Globus pallidus (tissue), 1 donor: ENCODE results near the gene CLCN2.

Source experiments
- DNase-seq: peaks from one replicate; pipeline ENCODE4 v3.0.0-alpha.2; 2015; ENCODE audit warnings: low spot score

The CLCN2 gene

DNA sequence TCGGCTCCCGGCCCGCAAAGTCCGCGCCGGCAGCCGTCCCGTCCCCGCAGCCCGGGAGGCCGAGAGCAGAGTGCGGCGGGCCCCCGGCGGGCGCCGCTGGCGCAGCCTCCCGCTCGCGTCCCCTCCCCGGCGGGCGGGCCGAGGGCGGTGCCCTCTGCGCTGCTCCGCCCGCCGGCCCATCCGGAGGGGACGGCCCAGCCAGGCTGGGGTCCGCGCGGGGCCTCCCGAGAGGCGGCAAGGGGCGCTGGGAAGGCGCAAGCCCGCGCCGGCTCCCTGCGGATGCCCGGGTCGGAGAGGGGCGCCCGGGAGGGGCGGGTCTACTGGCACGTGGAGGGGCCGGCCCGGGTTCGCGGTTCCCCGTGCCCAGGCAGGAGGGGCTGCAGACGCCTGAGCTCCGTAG is at the start of gene CLCN2, which contains the start of gene POLR2H:
TSS of gene CLCN2 (minus strand) at position 74 of the 400 bp plus-strand sequence. CDS start 126 bp downstream, outside the sequence.
TSS of gene POLR2H (plus strand) at position 179 of the 400 bp plus-strand sequence. CDS start 1,783 bp downstream, outside the sequence.
- DNase-seq, result peak; percentile 81

DNA sequence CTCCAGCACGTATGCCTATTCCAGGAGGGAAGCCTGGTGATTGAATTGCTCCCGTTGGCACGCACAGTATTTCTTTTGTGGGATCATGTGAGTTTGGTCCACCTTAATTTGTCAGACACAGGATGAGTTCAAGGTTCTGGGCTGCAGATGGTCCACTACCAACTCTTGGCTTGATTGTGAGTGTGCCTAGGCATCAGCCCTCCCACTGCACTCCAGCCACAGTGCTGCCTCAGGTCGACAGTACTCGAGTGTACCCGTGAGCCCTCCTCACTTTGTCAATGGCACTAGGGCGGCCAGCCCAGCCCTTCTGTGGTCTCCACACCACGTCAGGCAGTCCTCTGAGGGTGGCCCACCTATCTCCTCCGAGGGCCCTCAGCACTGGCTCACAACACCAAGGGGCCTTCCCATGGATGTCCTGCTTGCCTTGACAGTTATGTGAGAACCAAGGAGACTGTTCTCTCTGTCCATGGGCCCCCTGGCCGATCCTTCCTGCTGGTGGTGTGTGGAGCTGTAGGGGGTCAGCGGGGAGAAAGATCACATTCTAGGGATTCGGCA is 48.6 kb upstream of the CLCN2 start:
- DNase-seq, result no peak

DNA sequence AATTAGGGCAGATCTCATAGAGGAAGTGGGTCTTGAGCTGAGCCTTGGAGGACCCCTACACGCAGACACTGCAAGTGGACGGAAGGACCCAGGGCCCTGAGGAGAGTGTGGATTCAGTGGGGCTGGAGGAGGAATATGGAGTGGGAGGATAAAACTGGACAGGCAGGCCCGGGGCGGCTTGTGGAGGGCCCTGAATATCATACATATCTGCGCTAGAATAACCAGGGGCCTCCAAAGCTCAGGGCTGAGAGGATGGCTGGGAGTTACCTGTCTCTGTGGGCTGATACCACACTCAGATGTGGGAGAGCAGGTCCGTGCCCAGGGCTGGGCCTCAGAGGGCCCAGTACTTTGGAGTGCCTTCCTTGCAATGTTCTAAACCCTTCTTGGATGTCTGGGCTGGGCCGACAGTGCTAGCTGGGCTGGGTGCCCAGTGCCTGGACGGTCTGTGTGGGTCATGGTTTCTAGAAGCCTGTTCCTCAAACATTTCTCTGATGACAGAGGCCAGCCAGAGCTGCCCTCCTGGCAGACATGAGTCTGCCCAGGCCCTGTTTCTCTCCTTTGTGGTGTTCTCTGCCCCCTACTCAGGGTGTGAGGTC is 48.0 kb upstream of the CLCN2 start:
- no peak for DNase-seq

DNA sequence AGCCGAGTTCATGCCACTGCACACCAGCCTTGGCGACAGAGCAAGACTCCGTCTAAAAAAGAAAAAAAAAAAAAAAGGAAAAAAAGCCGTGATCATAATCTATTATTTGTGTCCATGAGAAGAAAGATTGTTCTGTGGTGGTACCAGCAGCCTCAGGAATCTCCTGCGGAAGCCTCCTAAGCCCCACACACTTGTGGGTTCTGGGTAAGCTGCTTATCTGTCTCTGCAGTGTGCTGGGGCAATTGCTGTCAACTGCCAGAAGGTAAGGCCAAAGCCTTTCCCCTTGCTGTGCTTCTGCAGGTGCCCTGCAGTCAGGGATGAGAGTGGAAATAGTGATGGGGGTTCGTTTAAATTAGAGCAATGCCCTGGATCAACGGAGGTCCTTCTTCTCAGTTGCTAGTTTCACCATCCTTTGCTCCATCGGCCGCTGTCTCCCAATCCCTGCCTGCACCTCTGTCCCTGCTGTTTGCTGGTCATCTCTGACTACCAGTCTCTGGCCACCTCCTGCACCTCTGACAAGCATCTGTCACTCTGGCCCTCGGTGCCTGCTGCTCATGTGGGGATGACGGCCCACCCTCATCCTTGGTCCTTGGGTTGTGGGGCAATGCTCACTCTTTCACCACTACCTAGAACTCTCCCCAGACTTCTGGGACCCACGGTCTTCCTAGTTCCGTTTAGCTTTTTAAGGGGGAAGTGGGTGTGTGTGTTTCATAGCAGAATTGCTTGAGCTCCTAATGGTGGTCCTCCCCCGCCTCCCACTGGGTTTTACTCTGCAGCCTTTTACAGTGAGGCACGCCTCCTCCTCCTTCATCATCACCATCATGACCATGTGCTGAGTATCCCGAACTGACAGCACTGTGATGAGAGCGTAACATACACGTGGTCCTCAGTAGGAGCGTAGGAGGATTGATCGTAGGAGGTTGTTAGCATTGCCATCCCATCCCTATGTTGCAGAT is 43.9 kb upstream of the CLCN2 start:
- no peak for DNase-seq

DNA sequence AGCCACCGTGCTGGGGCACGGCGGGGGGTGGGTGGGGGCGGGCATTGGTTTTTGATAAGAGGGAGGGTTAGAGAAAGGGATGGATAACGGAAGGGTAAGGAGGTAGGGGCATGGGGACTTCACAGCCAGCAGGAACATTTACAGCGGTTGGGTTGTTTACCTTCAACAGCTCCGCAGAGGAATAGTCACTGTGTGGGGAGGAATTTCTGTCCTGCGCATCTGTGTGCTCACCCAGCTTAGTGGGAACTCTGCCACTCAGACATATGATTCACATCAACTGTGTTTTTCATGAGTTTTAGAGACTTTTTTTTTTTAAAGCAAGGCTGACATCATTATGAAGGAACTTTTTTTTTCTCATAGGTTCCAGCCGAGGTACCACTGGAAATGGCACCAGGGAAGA is 38.0 kb upstream of the CLCN2 start:
- no peak for DNase-seq

DNA sequence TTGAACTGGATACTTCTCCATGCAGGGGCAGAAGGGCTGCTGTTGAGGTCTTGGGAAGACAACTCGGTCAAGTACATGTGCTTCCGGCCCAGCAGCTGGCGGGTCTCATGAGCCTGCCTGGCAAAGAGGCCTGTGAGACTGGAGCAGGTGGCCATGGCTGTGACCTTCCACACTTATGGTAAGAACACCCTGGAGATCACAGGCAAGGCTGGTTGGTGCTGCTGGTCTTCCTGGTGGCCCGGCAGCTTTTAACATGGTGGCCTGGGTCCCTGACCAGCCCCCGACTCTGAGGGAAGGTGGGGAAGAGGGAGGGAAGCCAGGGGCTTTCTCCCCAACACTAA is 33.9 kb upstream of the CLCN2 start:
- DNase-seq, result no peak

DNA sequence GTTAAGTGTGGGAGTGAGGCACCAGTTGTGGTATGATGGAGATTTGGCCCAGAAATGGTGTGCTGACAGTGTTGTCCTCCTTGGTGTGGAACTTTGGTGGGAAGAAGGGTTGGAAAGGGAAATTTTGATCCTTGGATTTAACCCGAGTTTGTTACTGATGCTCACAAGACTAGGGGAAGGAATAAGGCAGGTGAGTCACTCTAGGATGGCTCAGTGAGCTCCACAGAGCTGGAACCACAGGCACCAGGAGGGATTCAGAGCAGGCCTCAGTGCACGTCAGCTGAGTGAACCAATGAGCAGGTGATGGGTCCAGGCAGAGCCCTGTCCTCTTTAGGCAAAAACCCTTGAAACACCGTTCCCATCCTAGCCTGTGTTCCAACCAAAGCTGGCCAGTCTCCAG is 29.9 kb upstream of the CLCN2 start:
- DNase-seq, result no peak

DNA sequence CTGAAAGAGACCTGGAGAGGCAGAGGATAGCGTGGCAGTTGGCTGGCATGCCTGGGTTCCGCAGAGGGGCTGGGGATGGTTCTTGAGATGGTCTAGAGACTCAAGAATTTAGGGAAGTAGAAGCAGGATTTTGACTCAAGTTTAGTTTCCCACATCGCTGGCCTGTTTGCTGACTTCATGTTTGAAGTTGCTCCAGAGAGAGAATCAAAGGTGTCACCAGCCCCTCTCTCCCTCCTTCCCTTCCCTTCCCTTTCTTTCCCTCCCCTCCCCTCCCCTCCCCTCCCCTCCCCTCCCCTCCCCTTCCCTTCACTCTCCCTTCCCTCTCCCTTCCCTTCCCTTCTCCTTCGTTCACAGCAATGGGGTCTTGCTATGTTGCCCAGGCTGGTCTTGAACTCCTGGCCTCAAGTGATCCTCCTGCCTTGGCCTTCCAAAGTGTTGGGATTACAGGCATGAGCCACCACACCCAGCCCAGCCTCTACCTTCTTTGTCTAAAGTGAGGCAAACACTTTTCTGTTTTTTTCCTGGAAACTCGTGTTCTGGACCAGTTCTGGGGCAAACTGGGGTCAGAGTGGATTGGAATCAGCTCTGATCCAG is 28.6 kb upstream of the CLCN2 start:
- DNase-seq, result no peak

DNA sequence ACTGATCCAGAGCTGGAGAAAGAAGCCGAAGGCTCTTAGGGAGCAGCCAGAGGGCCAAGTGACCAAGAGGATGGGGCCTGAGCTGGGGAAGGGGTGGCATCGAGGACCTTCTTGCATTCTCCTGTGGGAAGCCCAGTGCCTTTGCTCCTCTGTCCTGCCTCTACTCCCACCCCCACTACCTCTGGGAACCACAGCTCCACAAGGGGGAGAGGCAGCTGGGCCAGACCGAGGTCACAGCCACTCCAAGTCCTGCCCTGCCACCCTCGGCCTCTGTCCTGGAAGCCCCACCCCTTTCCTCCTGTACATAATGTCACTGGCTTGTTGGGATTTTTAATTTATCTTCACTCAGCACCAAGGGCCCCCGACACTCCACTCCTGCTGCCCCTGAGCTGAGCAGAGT is 28.0 kb upstream of the CLCN2 start:
- no peak for DNase-seq

DNA sequence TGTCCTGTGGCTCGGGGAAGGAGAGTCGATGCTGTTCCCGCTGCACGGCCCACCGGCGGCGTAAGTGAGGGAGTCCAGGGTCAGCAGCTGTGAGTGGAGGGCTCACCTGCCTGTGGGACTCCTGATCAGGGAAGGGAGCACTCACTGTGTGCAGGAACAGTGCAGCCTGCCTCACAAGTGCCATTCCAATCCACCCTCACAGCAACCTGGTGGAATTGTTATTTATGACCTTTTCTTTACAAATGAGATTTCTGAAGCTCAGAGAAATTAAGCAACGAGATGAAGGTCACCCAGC is 27.5 kb upstream of the CLCN2 start:
- DNase-seq, result no peak

DNA sequence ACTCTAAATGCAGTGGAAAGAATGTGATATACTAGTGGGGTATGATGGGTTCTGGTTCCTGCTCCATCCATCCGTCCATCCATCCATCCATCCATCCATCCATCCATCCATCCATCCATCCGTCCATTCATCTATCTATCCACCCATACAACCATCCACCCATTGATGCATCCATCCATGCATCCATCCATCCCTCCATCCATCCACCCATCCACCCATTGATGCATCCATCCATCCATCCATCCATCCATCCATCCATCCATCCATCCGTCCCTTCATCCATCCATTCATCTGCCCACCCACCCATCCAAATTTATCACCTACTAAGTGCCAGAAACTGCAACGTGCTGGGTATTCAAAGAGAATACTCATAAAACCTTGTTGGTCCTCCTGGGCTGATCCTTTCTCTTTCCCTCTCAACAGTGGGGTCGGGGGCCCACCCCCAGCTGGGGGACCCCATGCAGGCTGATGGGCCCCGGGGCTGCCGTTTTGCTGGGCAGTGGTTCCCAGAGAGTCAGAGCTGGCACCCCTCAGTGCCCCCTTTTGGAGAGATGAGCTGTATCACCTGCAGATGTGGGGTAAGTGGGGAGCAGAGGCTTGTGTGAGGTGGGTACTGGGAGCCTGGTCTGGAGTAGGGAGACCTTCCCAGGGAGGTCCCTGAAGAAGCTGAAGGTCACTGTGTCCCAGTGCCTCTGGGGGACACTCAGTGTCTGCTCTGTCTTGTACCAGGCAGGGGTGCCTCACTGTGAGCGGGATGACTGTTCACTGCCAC is 26.9 kb upstream of the CLCN2 start:
- no peak for DNase-seq

DNA sequence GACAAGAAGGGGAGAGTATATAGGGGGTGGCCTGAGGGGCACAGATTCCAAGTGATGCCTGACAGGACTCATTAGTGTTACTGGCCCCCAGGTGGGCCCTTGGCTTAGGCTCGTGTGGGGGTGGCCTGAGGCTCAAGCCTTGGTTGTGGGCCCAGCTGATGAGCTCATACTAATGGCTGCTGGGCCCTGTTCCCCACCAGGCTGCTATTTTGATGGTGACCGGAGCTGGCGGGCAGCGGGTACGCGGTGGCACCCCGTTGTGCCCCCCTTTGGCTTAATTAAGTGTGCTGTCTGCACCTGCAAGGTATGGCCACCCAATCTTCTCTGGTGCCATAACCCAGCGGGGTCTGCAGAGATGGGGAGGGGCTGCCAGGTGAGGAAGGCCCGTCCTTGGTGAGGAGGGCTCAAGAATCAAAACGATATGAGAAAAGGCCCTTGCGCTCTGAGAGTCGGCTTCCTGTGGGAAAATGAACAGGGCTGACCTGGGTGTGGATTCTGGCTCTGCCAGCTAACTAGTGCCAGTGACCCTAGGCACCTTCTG is 25.8 kb upstream of the CLCN2 start:
- DNase-seq, result no peak

DNA sequence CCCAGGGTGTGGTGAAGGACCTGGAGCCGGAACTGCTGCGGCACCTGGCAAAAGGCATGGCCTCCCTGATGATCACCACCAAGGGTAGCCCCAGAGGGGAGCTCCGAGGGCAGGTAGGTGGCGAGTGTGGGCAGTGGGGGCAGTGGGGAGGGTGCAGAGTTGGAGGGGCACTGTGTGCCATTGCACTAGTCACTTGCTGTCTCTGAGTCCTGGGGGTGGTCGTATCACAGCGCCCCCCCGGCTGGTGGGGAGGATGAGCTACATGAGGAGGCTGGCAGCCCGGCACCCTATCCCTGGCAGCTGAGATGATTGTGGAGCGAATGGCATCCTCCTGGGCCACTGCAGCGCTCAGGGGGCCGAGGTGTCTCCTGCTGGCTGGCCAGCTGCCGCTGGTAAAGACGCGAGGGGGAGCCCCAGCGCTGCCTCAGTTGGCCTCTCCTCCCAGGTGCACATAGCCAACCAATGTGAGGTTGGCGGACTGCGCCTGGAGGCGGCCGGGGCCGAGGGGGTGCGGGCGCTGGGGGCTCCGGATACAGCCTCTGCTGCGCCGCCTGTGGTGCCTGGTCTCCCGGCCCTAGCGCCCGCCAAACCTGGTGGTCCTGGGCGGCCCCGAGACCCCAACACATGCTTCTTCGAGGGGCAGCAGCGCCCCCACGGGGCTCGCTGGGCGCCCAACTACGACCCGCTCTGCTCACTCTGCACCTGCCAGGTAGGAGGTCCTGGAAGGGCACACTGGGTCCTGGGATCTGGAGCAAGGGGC is 24.8 kb upstream of the CLCN2 start:
- no peak for DNase-seq

DNA sequence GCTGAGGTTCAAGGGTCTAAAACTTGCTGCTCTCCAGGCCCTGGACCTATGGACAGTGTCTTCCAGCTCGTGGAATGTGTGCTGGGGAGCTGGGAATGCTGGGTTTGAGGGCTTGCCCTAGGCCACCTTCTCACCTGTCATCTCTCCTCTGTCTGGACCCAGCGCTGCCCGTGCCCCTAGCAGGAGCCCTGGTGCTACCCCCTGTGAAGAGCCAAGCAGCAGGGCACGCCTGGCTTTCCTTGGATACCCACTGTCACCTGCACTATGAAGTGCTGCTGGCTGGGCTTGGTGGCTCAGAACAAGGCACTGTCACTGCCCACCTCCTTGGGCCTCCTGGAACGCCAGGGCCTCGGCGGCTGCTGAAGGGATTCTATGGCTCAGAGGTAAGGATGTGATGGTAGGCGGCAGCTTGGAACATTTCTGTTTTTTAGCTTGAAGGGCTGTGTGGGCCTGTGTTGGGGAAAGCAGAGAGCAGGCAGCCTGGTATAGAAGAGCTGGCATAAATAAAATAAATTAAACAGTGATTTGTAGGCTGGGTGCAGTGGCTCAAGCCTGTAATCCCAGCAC is 23.5 kb upstream of the CLCN2 start:
- no peak for DNase-seq

DNA sequence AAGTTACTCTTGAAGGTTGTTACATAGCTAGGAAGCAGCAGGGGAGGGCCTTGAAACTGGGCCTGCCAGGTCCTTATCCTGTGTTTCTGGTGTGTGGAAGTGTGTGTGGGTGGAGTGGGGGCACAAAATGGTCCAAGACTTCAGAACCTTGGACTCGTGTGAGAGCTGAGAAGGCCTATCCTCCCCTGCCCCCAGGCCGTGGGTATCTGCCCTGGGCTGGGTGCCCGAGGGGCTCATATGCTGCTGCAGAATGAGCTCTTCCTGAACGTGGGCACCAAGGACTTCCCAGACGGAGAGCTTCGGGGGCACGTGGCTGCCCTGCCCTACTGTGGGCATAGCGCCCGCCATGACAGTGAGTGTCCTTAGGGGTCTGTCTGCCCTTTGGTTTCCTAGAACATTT is 22.9 kb upstream of the CLCN2 start:
- DNase-seq, result no peak

DNA sequence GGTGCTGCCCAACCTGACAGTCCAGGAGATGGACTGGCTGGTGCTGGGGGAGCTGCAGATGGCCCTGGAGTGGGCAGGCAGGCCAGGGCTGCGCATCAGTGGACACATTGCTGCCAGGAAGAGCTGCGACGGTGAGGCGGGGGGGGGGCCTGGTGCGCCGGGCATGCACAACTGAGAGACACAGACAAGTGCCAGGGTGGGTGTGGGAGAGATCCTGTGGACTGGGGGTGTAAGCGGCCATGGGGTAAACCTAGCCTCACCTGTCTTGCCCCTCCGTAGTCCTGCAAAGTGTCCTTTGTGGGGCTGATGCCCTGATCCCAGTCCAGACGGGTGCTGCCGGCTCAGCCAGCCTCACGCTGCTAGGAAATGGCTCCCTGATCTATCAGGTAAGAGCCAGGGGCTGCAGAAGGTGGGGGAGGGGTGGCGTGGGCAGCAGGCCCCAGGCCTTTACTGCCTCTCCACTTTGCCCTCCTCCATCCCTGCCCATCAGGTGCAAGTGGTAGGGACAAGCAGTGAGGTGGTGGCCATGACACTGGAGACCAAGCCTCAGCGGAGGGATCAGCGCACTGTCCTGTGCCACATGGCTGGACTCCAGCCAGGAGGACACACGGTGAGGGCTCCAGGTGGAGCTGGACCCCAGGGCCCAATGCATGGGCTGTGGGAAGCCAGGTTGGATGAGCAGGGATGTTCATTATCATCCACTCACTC is 21.8 kb upstream of the CLCN2 start:
- no peak for DNase-seq

DNA sequence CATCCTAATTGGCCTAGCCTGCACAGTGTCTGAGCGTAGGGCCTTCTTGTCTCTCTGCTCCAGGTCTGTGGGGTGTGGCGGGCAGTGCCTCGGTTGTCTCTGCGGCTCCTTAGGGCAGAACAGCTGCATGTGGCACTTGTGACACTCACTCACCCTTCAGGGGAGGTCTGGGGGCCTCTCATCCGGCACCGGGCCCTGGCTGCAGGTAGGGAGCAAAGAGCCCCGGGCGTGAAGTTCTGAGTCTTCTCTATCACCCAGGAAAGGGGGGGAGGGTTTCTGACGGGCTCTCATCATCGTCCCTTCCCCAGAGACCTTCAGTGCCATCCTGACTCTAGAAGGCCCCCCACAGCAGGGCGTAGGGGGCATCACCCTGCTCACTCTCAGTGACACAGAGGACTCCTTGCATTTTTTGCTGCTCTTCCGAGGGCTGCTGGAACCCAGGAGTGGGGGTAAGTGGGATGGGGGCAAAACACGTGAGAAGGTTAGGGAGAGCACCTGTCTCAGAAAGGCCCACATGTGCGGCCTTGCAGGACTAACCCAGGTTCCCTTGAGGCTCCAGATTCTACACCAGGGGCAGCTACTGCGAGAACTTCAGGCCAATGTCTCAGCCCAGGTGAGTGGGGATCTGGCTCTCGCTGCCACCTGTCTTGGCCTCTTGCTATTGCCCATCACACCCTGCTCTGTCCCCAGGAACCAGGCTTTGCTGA is 21.1 kb upstream of the CLCN2 start:
- no peak for DNase-seq

DNA sequence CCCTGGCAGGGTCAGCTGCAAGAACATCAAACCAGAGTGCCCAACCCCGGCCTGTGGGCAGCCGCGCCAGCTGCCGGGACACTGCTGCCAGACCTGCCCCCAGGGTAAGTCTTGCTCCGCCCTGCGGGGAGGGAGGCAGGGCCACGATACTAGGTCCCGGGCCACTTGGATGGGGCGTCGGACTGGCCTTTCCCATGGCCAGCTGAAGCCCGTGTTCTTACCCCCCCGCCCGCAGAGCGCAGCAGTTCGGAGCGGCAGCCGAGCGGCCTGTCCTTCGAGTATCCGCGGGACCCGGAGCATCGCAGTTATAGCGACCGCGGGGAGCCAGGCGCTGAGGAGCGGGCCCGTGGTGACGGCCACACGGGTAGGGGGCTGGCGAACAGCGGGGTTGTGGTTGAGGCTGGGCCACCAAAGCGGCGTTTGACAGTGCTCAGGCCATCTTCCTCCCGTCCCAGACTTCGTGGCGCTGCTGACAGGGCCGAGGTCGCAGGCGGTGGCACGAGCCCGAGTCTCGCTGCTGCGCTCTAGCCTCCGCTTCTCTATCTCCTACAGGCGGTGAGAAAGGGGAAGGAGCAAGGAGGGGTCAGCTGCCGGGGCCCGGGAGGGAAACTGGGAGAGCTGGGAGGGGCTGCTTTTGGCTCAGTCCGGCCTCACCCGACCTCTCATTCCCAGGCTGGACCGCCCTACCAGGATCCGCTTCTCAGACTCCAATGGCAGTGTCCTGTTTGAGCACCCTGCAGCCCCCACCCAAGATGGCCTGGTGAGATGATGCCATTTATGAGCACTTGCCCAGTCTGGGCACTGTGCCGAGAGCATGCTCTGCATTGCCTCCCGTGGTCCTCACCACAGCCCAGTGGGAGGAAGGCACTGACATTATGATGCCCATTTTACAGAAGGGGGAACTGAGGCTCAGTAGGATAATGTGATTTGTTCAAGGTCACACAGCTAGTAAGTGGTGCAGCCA is 20.1 kb upstream of the CLCN2 start:
- DNase-seq, result no peak
